Kidney tubule cell (primary cell): Measurements from ENCODE around the gene NOC2L.
"Not testable (repeated sequence)": the region's sequence is repeated elsewhere in the genome, so short reads cannot be mapped to it uniquely, and the experiment has no call there.

Experiments used
- DNase-seq: peaks from one replicate; pipeline ENCODE4 v3.0.0-alpha.2; 2018; ENCODE audit warnings: low spot score

The NOC2L gene

GRCh38 chr1:958823-959730 lies at the start of gene NOC2L:
NOC2L (minus strand) TSS chr1:959256; CDS start chr1:959240, 16 bp downstream.
- DNase-seq = peak; percentile 89

GRCh38 chr1:1006305-1007159 lies 47.5 kb upstream of the NOC2L start:
- DNase-seq = peak; percentile 65

- no peak for DNase-seq
Measured at GRCh38 chr1:1005774-1006304, 46.8 kb upstream of the NOC2L start.

GRCh38 chr1:1004780-1005697 lies 46.0 kb upstream of the NOC2L start:
- peak; percentile 75 for DNase-seq

- no peak for DNase-seq
Measured at GRCh38 chr1:1004420-1004779, 45.3 kb upstream of the NOC2L start.

GRCh38 chr1:1003618-1004419 lies 44.8 kb upstream of the NOC2L start:
- DNase-seq = no peak

GRCh38 chr1:1001057-1001783 lies 42.2 kb upstream of the NOC2L start:
- DNase-seq = no peak

- DNase-seq = peak; percentile 86
Measured at GRCh38 chr1:1000357-1001056, 41.5 kb upstream of the NOC2L start.

GRCh38 chr1:999725-1000356 lies 40.8 kb upstream of the NOC2L start, which contains the start of gene HES4:
HES4 (minus strand) TSS chr1:1000097; CDS start chr1:999973, 124 bp downstream.
- peak; percentile 95 for DNase-seq

GRCh38 chr1:998995-999724 lies 40.1 kb upstream of the NOC2L start:
- peak; percentile 58 for DNase-seq

- no peak for DNase-seq
Measured at GRCh38 chr1:998745-998994, 39.6 kb upstream of the NOC2L start.

- no peak for DNase-seq
Measured at GRCh38 chr1:997993-998744, 39.1 kb upstream of the NOC2L start.

GRCh38 chr1:997713-997992 lies 38.6 kb upstream of the NOC2L start:
- no peak for DNase-seq

- DNase-seq = no peak
Measured at GRCh38 chr1:996851-997712, 38.0 kb upstream of the NOC2L start.

- no peak for DNase-seq
Measured at GRCh38 chr1:995665-996633, 36.9 kb upstream of the NOC2L start.

GRCh38 chr1:994546-994945 lies 35.5 kb upstream of the NOC2L start:
- not testable (repeated sequence) for DNase-seq
